HG03025 (cell line): ENCODE measurements around the gene OLFM1.

ENCODE experiments used
- ATAC-seq: cut with Tn5 transposase; IDR thresholded peaks from one replicate; pipeline ENCODE4 v1.9.1; 2021; ENCODE audit warnings: mild to moderate bottlenecking, moderate library complexity; ENCODE audit not compliant: unreplicated experiment, low FRiP score

The OLFM1 gene

DNA sequence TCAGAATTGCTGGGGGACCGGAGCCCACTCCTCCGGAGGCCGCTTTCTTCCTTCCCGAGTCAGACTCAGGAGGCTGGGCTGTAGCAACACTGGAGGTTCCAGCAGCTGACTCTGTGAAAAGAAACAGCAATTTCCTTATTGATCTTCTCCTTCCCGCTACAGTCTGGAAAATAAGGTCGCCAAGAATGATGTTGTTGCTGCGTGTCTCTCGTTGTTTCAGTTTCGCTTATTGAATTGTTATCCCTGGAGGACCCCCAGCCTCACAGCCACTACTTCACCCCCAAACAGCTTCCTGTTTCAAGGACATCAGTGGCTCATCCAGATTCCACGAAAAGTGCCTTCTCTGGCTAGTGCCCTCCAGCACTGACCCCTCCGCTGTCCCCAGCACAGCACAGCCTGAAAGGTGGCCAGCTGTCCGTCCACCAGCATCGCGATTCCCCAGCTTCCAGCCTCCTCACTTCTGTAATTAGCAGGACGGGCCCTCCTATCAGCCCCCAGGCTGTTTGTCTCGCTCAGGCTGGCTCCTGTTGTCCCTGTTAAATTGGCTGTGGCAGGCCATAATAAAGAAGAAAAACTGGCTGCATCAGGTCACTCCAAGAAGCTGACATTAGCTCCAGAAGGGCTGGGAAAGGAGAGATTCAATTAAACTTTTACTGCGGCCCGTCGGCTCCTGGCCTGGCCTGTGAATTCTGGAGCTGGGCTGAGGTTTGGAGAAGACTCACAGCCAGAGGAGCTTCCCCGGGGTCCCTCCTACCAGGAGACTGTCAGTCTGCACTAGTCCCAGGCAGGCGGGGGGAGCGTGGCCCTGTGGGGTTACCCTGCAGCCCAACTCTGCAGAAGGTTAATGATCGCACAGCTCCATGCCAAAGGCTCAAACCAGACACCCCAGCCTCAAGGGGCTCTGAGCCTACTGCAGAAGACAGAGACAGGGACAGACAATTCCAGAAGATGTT, 40.5 kb downstream of the OLFM1 start:
- ATAC-seq, result no peak

DNA sequence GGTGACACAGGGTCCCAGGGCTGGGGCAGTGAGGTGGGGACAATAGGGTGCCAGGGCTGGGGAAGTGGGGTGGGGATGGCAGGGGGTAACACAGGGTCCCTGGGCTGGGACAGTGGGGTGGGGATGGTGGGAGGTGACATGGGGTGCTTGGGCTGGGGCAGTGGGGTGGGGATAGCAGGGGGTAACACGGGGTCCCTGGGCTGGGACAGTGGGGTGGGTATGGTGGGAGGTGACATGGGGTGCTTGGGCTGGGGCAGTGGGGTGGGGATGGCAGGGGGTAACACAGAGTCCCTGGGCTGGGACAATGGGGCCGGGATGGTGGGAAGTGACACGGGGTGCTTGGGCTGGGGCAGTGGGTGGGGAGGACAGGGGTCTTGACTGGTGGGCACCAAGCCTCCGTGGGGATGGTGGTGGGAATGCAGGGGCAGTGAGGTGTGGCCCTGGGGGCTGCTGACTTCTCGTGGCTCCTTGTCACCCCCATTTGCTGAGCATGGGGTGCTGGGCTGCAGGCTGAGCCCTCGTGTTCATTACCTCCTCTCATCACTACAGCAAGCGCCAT, 41.7 kb downstream of the OLFM1 start:
- no peak for ATAC-seq

DNA sequence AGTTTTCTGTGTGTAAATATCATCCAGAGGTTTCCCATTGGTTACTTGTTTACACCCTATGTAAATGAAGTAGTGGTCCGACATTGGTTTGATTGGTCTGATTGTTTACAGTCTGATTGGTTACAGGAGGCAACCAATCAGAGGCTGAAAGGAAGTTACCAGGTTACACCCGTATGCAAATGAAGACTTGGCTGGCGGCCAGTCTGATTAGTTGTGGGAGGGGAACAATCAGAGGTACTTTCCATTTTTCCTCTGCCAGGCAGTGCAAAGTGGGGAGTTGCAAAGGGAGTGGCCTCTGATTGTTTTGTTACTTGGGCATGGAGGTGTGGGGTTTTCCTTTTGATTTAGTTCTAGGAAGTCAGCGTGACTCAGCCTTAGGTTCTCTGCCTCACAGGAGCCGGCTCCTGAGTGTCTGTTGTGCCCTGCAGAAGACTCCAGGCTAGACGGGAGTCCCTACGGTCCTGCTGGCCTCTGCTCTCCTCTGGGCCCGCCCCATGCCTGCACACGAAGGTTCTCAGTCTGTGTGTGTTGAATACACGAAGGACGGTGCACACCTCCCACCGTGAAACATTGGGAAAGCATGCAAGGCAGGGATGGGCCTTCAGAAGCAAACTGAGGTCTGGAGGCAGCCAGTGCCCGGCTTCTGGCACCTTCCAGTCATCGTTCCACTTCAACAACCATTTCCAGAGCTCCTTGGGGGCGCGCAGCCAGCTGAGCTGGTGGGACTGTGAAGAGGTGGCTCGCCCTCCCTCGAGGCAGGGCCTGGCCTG, 42.9 kb downstream of the OLFM1 start:
- ATAC-seq, result no peak

DNA sequence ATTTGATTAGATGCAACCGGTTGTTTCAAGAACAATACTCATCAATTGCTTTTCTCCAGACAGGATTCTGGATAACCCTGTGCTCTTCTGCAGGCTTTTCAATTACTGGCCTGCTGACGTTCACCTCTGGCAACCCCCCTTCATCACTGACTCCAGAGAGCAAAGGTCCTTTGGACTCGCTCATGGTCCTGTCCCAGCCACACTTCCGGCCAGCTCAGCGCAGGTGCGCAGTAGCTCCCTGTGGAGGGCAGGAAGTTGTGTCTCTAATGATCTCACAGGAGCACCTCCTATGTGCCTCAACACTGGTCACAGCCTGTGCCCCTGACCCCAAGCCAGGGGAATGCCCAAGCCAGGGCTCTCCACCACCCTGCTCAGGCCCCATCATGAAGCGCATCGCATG, 44.0 kb downstream of the OLFM1 start:
- ATAC-seq, result no peak

DNA sequence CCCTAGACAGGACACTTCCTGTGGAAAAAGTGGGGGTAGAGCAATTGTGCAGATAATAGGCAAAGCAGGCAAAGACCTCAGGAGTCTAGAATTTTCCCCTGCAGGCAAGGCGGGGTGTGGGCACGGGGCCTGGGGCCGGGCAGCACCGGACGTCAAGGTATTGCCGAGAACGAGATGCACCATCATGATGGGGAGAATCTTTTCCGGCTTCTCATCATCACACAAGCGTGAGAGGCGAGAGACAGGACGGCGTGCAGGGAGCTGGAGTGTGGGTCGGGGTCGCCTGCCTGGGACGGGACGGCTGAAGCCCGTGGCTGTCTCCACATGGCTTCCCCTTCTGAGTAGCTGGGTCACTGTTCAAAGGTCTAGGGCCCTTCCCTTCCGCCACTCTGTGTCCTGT, 44.5 kb downstream of the OLFM1 start:
- no peak for ATAC-seq

DNA sequence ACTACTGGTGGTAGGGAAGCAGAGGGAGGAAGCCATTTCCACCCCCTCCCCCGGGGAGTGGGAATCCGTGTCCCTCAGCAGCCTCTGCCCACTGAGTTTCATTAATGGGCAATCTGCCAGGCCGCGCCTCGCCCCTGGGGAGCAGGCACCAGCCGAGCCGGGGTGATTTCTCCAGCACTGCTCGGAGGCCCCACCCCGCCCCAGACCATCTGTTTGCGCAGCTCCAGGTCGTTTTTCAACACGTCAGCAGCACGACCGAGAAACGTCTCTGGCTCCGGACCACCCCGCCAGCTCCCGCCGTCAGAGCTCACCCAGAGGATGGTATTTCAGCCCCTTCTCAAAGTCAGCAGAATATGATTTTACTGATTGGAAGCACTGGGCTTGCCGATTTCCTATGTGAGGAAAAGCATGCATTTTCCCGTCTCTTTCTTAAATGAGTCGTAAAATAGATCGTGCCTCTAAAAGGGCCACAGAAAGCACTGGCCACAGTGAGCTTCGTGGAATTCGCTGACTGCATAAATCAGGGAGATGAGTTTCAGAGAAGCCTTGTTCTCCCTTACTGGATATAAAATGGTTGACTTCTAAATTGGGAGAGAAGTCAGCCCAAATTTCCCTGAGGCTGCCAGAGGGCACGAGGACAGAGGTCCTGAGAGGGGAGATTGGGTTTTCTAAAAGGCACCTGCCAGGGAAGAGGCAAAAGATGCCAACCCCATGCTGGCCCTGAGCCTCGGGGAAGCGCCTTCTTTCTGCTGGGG, 47.0 kb downstream of the OLFM1 start:
- no peak for ATAC-seq

DNA sequence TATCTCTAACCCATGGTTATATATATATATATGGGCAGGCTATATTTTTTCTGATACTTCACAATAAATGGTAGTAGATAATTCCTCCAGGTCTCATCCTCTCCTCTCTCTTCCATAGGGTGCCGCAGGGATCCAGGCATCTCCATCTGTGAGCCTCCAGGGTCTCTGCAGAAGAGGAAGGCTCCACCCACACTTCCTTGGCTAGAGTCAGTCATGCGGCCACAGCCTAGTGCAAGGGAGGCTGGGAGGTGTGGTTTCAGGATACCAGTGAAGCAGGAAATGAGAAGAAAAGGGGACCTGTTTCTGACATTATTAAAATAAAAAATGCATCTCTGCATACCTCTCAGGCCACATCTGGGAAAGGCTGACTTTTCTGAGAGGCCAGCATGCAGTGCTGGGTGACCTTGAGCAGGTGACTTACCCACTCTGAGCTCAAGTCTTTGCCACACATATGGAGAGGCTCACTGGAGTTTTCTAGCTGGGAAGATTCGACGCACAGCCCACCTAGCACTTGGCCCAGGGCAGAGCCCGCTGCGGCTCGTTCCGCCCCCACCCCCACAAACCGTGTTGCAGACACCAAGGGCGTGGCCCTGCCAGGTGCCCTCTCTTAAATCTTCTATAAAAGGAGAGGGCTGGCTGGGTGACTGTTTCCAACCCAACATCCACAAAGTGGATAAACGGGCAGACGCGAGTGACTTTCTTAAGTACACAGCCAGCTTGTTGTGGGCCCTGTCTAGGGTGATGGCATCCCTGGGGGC, 47.9 kb downstream of the OLFM1 start:
- no peak for ATAC-seq

DNA sequence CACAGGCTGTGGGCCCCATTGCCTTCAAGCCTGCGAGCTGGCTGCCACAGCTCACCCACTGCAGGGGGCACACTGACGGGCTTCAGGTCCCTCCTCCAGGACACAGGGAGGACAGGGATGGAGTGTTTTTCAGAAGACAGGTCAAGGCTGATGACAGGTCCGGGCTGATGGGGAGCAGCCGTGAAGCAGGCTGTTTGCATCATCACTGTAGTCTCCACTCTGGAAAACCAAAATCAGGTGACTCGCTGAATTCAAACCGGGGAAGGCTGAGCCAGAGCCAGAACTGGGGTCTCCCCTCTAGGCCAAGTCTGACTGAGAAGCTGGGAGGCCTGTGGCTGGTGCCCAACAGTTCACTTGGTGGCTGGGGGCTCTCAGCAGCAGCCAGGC, 48.5 kb downstream of the OLFM1 start:
- ATAC-seq, result no peak

DNA sequence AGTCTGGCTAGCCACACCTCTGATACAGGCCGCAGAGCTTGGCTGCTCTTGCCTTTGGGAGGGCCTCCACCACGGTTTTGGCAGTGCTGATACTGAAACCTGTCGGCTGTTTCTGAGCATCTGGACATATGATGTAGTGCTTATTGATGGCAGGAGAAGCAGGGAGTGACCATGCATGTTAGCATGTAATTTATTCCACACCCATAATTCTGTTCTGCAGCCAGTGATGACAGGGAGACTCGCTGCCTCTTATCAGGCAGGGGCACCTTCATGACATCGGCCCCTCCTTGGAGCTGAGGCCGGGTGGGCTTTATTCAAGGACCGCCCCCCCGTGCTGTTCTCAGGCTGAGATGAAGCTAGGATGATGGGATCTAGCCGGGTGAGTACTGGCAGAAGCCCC, 49.0 kb downstream of the OLFM1 start:
- no peak for ATAC-seq

DNA sequence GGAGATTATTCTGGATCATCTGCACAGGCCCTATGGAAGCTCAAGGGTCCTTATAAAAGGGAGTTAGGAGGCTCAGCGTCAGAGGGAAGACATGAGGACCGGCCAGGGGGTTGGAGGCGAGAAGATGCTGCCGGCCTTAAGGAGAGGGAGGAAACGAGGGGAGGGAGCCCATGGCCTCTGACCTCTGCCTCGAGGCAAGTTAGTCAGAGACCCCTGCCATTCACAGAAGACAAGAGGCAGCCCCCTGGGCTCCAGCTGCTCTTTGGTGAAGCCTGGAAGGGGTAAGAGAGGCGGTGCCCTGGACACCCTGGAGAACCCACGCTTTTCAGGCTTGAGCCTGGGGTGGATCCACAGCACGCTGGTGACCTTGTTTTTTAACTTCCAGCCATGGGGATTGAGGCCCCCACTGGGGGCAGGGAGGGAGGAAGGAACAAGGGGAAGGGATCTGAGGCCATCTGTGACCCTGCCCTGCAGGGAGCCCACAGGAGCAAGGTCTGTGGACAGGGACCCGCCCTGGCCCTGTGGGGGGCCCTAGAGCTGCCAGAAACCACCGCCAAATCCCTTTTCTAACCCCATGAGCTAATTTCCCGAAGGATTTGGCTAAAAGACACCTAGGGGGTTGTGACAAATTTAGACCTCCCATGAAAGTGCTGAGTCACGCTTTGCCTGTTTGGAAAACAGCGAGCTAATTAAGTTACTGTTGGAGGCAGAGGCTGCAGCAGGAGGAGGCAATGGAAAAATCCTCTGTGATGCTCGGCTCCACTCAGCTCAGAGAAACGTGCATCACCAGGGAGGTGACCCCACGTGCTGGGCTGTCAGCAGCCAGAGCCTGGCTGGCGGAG, 49.7 kb downstream of the OLFM1 start:
- ATAC-seq, result no peak

DNA sequence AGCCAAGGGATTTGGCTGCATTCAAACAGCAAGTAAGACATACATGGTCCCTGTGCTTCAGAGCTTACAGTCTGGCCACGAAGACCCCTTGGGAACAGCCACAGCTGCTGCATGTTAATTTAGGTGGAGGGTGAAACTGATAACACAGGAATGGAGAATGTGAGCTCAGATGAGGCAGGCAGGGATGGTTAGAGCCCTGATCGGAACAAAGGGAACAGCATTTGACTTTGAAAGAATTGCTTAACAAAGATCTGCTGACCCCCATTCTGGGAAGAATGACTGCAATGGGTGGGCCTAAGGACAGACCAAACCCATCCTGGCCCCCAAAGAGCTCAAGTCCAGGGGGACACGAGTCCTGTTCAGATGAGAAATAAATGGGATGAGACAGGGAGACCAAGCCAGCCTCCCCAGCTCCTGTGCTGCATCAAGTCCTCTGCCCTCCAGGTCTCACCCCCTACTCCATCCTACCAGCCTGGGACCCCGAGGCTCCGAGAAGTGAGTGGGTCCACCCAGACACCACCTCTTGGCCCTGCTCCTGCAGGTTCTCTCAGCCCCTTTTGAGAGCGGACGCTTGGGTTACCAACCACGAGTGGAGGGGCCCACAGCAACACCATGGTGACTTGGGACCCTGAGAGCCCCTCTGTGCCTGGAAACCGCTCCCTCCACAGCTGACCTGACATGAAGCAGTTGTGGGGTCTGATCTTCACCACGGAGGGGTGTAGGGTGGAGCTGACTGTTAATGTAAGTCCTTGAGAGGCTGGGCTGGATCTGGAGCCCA, 50.8 kb downstream of the OLFM1 start:
- ATAC-seq, result no peak

DNA sequence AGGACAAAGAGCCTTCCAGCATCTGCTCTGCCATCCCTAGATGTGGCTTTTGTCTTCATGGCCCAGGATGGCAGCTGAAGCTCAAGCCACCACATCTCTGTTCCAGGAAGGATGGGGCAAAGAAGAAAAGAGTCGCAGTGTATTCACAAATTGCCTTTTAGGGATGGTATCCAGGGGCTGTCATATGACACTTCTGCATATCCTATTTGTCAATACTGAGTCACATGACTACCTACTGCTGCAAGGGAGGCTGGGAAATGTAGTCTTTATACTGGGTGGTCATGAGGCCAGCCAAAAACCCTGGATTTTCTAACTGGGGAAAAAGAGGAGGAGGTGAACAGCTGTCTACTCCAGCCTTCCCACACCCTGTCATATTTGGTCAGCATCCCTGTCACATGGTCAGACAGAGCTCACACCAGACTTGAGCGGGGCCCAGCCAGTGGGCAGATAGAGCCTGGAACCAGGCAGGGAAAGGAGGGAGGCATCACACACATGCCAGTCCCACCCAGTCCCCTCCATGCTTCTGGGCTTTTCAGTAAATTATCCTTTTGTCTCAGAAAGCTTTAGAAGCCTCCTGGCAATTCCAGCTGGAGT, 52.0 kb downstream of the OLFM1 start:
- ATAC-seq, result no peak

DNA sequence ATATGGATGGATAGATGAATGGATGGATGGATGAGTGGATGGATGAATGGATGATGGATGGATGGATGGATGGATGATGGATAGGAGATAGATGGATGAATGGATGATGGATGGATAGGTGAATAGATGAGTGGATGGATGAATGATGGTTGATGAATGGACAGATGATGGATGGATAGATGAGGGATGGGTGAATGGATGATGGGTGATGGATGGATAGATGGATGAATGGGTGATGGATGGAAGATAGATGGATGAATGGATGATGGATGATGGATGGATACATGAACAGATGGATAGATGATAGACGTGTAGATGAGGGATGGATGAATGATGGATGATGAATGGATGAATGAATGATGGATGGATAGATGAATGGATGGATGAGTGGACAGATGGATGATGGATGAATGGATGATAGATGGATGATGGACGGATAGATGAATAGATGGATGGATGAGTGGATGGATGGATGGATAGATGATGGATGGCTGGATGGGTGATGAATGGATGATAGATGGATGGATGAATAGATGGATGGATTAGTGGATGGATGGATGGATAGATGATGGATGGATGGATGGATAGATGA, 53.8 kb downstream of the OLFM1 start:
- no peak for ATAC-seq

DNA sequence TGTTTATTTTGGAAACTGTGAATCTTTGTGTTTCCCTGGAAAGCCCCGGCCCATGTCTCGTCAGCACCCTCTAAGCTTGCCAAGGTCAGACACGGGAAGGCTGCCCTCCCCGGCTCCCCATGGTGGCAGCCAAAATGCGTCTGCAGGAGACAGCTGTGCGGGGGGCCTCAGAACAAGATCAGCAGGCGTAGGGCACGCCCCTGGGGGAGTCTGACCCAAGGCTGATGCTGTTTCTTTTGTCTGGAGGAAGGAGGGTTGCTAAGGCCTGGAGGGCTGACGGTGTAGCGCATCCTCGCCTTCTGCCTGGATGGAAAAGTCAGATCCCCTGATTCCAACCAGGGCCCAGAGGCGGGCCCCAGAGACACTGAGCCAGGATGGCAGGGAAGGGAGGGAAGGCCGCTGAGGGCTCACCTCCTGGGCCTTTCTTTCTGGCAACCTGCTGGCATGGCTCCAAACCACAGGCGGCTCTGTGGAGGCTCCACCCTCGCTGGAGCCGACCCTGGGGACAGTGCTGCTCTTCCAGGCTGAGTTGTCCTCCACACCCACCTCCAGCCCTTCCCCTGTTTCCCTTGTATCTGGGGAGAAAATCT, 57.2 kb downstream of the OLFM1 start:
- ATAC-seq, result no peak

DNA sequence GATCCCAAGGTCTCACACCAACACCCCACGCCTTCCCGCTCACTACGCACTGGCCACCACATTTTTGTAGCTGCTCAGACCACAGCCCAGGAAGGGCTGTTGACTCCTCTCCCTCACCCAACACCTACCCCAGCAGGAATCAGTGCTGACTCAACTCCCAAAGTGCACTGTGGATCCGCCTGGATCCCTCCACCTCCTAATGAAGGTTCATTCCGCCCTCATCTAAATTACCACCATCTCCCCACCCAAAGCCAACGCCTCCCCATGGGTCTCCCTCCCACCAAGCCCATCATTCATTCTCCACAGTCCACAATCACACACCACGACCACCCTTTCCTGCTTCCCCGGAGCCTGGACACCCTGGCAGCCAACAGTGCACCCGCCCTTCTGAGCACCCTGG, 57.8 kb downstream of the OLFM1 start:
- ATAC-seq, result no peak

DNA sequence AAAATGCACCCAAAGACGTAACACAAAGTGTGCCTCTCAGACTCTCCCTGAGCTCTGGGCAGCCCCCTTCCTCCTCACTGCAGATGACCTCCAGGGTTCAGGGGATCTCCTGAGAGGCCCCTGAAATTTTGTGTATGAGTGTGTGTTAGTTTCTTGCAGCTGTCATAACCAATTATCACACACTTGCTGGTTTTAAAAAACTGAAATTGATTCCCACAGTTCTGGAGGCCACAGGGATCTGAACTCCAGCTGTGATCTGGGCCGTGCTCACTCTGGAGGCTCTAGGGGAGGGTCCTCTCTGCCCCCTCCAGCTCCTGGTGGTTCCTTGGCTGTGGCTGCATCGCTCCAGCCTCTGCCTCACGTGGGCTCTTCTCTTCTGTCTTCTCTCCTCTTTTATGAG, 58.8 kb downstream of the OLFM1 start:
- no peak for ATAC-seq

DNA sequence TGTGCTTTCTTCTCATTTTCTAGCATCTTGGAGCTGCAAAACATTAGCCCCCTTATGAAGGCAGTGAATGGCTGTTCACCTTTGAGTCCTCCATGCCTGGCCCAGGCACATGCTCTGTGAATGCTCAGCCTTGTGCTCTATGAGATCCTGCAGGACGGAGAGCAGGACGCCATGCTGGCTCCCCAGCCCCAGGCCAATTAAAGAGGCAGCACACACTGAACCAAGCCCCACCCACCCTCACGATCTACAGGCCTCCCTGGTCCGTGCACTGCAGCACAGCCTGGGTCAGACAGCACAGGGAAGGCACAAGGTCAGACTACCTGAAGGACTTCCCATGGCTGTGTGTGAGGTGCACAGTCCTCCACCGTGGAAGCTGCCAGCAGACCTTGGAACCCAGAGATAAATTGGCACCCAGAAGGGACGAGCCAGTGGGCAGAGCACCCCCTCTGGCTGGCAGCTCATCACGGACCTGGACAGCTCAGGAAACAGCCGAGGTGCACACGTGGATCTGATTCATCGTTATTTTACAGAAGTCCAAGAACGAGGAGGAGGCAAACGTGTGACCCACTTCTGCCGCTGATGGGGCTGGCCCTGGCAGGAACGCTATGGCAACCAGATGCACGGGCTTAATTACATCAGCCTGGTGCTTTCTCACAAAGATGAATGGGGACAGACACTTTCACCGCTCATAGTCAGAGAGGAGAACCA, 59.5 kb downstream of the OLFM1 start:
- ATAC-seq, result no peak
